ENCODE data around the gene ST3GAL3. TPM values are rescaled to one million over a fixed set of nuclear protein-coding genes. Genes with fewer than 3 reads are reported as not detected.

Gene ST3GAL3
- total RNA-seq, 3 donors from 2014 or later: 14.0 to 23.0 (median 19.7) TPM

DNA sequence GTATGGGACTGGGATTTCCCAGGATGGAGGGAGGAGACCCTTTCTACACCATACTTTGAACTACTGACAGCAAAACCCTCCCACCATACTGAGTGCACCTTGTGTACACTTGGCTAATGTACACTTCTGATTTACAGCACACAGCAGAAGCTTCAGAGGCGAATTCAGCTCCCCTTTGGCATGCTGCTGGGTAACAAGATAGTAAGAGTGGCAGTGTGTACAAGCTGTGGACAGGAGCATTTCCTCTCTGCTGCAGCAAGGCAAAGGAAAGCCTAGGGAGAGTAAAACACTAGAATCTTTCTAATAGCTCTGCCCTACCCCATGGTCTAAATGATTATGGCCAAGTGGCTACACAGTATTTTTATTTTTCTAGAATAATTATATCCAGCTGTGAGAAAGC lies 142.3 kb downstream of the ST3GAL3 start:
- Histone ChIP-seq H3K4me3 (no peak overlapping the region), H3K9me3 (no peaks in the 10 kb centered on the region), H3K36me3 (no peaks in the 10 kb centered on the region), H3K4me1 (peaks cover 0 to 3% of the 10 kb centered on the region in 2 donors), H3K27me3 (no peaks in the 10 kb centered on the region), H3K27ac (no peak overlapping the region)
- TF ChIP-seq, protein P1, sequence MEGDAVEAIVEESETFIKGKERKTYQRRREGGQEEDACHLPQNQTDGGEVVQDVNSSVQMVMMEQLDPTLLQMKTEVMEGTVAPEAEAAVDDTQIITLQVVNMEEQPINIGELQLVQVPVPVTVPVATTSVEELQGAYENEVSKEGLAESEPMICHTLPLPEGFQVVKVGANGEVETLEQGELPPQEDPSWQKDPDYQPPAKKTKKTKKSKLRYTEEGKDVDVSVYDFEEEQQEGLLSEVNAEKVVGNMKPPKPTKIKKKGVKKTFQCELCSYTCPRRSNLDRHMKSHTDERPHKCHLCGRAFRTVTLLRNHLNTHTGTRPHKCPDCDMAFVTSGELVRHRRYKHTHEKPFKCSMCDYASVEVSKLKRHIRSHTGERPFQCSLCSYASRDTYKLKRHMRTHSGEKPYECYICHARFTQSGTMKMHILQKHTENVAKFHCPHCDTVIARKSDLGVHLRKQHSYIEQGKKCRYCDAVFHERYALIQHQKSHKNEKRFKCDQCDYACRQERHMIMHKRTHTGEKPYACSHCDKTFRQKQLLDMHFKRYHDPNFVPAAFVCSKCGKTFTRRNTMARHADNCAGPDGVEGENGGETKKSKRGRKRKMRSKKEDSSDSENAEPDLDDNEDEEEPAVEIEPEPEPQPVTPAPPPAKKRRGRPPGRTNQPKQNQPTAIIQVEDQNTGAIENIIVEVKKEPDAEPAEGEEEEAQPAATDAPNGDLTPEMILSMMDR (IDR thresholded peaks at IDR 0.05): no peak
- TF ChIP-seq POLR2AphosphoS5 (IDR thresholded peaks at IDR 0.05) (no peak), POLR2A (IDR thresholded peaks at IDR 0.05) (no peak)
- DNase-seq (ENCODE audit: low spot score in 2 of 2): no peak
- intact Hi-C loops (cut with DNase I; ENCODE audit: low total_unique reads): no loop called here

DNA sequence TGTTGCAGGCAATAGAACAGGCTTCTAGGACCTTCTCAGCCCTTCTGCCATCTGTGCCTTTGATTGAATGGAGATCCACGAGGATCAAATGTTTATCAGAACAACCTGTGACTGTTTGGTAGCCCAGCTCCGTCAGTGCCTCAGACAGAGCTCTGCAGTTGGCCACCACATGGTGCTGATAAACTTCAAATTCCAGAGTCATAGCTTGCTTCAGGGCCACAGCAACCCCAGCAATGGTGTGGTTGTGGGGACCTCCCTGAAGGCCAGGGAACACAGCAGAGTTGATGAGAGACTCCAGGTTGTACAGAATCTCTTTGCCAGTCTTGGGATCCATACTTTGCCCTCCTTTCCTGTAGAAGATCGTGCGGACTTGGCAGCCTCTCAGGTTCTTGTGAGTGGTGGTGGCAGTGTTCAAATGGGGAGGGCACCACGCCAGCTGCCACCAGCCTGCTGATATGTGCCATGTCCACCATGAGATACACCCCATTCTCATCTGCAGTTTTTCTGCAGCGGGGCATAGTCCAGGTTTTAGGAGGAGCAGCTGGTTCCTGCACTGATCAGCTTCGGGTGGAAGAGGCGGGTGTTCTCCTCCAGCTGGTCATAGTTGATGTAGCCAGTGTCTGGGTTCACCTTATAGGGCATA lies 143.4 kb downstream of the ST3GAL3 start:
- peaks cover 0 to 3% of the 10 kb centered on the region in 2 donors for H3K4me1 ChIP-seq
- no peak overlapping the region for H3K4me3 ChIP-seq
- H3K36me3 ChIP-seq: no peaks in the 10 kb centered on the region
- no peaks in the 10 kb centered on the region for H3K27me3 ChIP-seq
- H3K27ac ChIP-seq: no peak overlapping the region
- H3K9me3 ChIP-seq: no peaks in the 10 kb centered on the region
- TF ChIP-seq POLR2A (IDR thresholded peaks at IDR 0.05) (no peak), POLR2AphosphoS5 (IDR thresholded peaks at IDR 0.05) (no peak)
- TF ChIP-seq, protein P1 (IDR thresholded peaks at IDR 0.05): no peak
- no peak for DNase-seq (ENCODE audit: low spot score in 2 of 2)
- intact Hi-C loops (cut with DNase I; ENCODE audit: low total_unique reads): no loop called here

DNA sequence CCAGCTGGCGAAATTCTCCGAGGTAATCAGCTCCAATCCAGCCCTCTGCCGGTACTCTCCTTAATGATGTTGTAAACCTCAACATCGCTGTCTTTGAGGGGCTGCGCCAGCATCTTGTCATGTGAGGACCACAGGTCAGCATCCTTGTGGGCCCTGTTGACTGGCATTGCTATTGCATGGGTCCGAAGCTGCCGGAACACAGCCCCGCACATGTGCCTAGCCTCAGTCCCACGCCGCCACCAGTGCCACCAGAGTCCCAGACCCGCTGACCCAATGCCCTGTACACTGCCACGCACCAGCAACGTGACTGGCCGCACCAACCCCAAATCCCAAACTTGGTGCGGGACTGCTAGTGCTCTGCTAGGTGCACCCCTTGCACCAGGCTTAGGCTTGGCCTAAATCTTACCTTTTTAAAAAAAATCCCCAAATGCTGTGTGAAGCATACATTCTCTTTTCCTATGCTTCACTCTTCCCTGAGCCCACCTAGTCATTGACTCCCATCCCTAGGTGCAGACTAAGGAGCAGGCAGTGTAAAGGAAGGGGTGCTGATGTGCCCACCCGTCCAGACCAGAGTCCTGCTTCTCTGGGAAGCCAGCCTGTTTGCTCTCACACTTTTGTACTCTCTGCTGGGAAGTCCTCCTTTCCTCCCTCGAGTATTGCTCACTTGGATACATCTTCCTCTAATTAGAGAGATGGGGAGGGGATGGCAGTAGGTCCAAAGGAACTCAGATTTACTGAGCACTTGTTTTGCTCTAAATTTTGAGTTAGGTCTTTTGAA lies 144.4 kb downstream of the ST3GAL3 start:
- no peaks in the 10 kb centered on the region for H3K27me3 ChIP-seq
- H3K36me3 ChIP-seq: no peaks in the 10 kb centered on the region
- no peak overlapping the region for H3K27ac ChIP-seq
- no peaks in the 10 kb centered on the region for H3K9me3 ChIP-seq
- no peak overlapping the region for H3K4me3 ChIP-seq
- peaks cover 0 to 3% of the 10 kb centered on the region in 2 donors for H3K4me1 ChIP-seq
- TF ChIP-seq POLR2A (IDR thresholded peaks at IDR 0.05) (no peak), POLR2AphosphoS5 (IDR thresholded peaks at IDR 0.05) (no peak)
- TF ChIP-seq, protein P1 (IDR thresholded peaks at IDR 0.05): no peak
- no peak for DNase-seq (ENCODE audit: low spot score in 2 of 2)
- intact Hi-C loops (cut with DNase I; ENCODE audit: low total_unique reads): no loop called here

DNA sequence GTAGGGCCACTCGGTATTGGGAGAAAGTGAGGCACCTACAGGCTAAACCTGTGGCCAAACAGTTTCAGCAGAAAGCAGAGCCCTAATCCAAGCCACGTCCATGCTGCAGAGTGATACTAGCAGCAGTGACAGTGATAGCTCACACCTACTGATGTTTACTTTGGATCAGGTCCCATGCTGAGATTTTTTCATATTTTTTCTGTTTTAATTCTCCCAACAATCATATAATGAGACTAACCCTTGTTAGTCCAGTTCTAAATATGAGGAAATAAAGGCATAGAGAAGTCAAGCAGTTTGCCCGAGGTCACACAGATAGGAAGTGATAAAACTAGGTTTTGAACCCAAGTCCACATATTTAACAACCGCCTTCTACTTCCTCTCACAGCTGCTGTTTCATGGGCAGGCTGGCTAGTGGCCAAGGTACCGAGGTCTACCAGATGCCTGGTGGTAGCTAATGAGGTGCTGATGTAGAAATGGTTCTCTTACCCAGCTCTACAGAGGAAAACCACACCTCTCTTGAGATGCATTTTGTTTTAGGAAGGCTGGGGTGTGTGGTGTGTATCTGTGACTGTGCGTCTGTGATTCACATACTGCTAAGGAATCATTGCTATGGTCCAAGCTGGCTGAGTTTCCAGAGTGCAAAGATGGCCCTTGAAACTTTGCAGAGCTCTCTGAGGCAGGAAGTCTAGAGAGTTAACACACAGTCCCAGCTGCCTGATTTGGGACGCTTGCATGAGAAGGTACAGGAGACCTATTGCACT lies 146.0 kb downstream of the ST3GAL3 start:
- no peak overlapping the region for H3K27ac ChIP-seq
- H3K9me3 ChIP-seq: no peaks in the 10 kb centered on the region
- peaks cover 0 to 3% of the 10 kb centered on the region in 2 donors for H3K4me1 ChIP-seq
- H3K27me3 ChIP-seq: no peaks in the 10 kb centered on the region
- no peak for DNase-seq (ENCODE audit: low spot score in 2 of 2)
- H3K4me3 ChIP-seq: no peak overlapping the region
- TF ChIP-seq, protein P1 (IDR thresholded peaks at IDR 0.05): no peak
- no peak for TF ChIP-seq POLR2AphosphoS5 (IDR thresholded peaks at IDR 0.05)
- TF ChIP-seq POLR2A (IDR thresholded peaks at IDR 0.05): no peak
- intact Hi-C loops (cut with DNase I; ENCODE audit: low total_unique reads): no loop called here
- no peaks in the 10 kb centered on the region for H3K36me3 ChIP-seq

Data from breast epithelium (tissue), 4 donors.